Measurements from ENCODE around the gene GHITM. TPM values are rescaled to one million over a fixed set of nuclear protein-coding genes. Genes with fewer than 3 reads are reported as not detected.
A peak's percentile ranks its signal among the peaks of the same experiment; 100 is the strongest.

Gene GHITM
- total and polyA plus RNA-seq, 2 donors from 2014 or later = 134 to 376 TPM

- DNase-seq (no peak), FAIRE-seq (no peak)
- peaks cover 0 to 4% (median 0%) of the 10 kb centered on the region in 3 donors for H3K9me3 ChIP-seq (ENCODE audit: control insufficient read depth in 2 of 3, insufficient read depth in 1 of 3, low read length in 3 of 3)
- no peak overlapping the region for H3K9ac ChIP-seq (ENCODE audit: low read length in 3 of 3)
- no peaks in the 10 kb centered on the region for H3K27me3 ChIP-seq (ENCODE audit: control insufficient read depth, insufficient read depth, low read length)
- H3K36me3 ChIP-seq (ENCODE audit: control insufficient read depth in 2 of 3, insufficient read depth in 3 of 3, low read length in 3 of 3) = no peaks in the 10 kb centered on the region
- no peak overlapping the region for H3K4me3 ChIP-seq (ENCODE audit: low read length in 3 of 3)
- no peak for TF ChIP-seq CTCF (IDR thresholded peaks at IDR 0.05; ENCODE audit: borderline replicate concordance, extremely low read depth, insufficient read depth)
- intact Hi-C loops (cut with DNase I) = no loop called here
- H3K4me1 ChIP-seq (ENCODE audit: control insufficient read depth in 2 of 3, insufficient read depth in 2 of 3, low read depth in 1 of 3, low read length in 3 of 3) = no peaks in the 10 kb centered on the region
- no peak overlapping the region for H3K27ac ChIP-seq (ENCODE audit: low read depth in 2 of 2, low read length in 2 of 2)
These were observed 45.2 kb downstream of the GHITM start for GRCh38 chr10:84184517-84184916.

GRCh38 chr10:84185526-84186175 lies 46.3 kb downstream of the GHITM start:
- no peak for FAIRE-seq
- H3K27ac ChIP-seq (ENCODE audit: low read depth in 2 of 2, low read length in 2 of 2) = no peak overlapping the region
- TF ChIP-seq CTCF (IDR thresholded peaks at IDR 0.05; ENCODE audit: borderline replicate concordance, extremely low read depth, insufficient read depth) = no peak
- intact Hi-C loops (cut with DNase I) = no loop called here
- H3K9me3 ChIP-seq (ENCODE audit: control insufficient read depth in 2 of 3, insufficient read depth in 1 of 3, low read length in 3 of 3) = peaks cover 0 to 4% (median 0%) of the 10 kb centered on the region in 3 donors
- no peaks in the 10 kb centered on the region for H3K27me3 ChIP-seq (ENCODE audit: control insufficient read depth, insufficient read depth, low read length)
- H3K4me3 ChIP-seq (ENCODE audit: low read length in 3 of 3) = no peak overlapping the region
- no peak for DNase-seq
- H3K4me1 ChIP-seq (ENCODE audit: control insufficient read depth in 2 of 3, insufficient read depth in 2 of 3, low read depth in 1 of 3, low read length in 3 of 3) = no peaks in the 10 kb centered on the region
- no peak overlapping the region for H3K9ac ChIP-seq (ENCODE audit: low read length in 3 of 3)
- no peaks in the 10 kb centered on the region for H3K36me3 ChIP-seq (ENCODE audit: control insufficient read depth in 2 of 3, insufficient read depth in 3 of 3, low read length in 3 of 3)

- Histone ChIP-seq H3K9me3 (ENCODE audit: control insufficient read depth in 2 of 3, insufficient read depth in 1 of 3, low read length in 3 of 3) (peaks cover 0 to 4% (median 0%) of the 10 kb centered on the region in 3 donors), H3K4me3 (ENCODE audit: low read length in 3 of 3) (no peak overlapping the region), H3K27me3 (ENCODE audit: control insufficient read depth, insufficient read depth, low read length) (peaks cover 5% of the 10 kb centered on the region), H3K9ac (ENCODE audit: low read length in 3 of 3) (no peak overlapping the region), H3K36me3 (ENCODE audit: control insufficient read depth in 2 of 3, insufficient read depth in 3 of 3, low read length in 3 of 3) (no peaks in the 10 kb centered on the region), H3K27ac (ENCODE audit: low read depth in 2 of 2, low read length in 2 of 2) (no peak overlapping the region), H3K4me1 (ENCODE audit: control insufficient read depth in 2 of 3, insufficient read depth in 2 of 3, low read depth in 1 of 3, low read length in 3 of 3) (no peaks in the 10 kb centered on the region)
- peak in 1 of 5 donors; percentile 10 for DNase-seq
- no peak for FAIRE-seq
- intact Hi-C loops (cut with DNase I) = no loop called here
- no peak for TF ChIP-seq CTCF (IDR thresholded peaks at IDR 0.05; ENCODE audit: borderline replicate concordance, extremely low read depth, insufficient read depth)
These were observed 49.5 kb downstream of the GHITM start for GRCh38 chr10:84188815-84189214.

Measured in kidney (tissue), 14 donors.